GM06990 (cell line): ENCODE measurements around the gene SAP30.

Source experiments
- DNase-seq: peaks from one replicate; pipeline ENCODE4 v3.0.0-alpha.2; 2011; ENCODE audit not compliant: insufficient read length; ENCODE audit errors: extremely low read depth
- H3K27me3 ChIP-seq: replicated peaks from 2 replicates; pipeline ENCODE4 v1.6.0; 2011; ENCODE audit warnings: low read length; ENCODE audit not compliant: control insufficient read depth, insufficient read depth
- H3K36me3 ChIP-seq: 2 replicates; pipeline ENCODE4 v1.5.1; 2011; ENCODE audit warnings: low read length; ENCODE audit not compliant: control insufficient read depth, insufficient read depth
- H3K4me3 ChIP-seq: replicated peaks from 2 replicates; pipeline ENCODE4 v1.5.1; 2011; ENCODE audit warnings: low read depth, mild to moderate bottlenecking, control low read depth, low read length
- TF ChIP-seq, protein P1 (sequence below): IDR thresholded peaks from 2 replicates; pipeline ENCODE4 v1.5.1; 2011; ENCODE audit warnings: low read length, control low read depth, mild to moderate bottlenecking, inconsistent platforms; ENCODE audit not compliant: insufficient read depth, poor library complexity, severe bottlenecking

SAP30 gene

DNA sequence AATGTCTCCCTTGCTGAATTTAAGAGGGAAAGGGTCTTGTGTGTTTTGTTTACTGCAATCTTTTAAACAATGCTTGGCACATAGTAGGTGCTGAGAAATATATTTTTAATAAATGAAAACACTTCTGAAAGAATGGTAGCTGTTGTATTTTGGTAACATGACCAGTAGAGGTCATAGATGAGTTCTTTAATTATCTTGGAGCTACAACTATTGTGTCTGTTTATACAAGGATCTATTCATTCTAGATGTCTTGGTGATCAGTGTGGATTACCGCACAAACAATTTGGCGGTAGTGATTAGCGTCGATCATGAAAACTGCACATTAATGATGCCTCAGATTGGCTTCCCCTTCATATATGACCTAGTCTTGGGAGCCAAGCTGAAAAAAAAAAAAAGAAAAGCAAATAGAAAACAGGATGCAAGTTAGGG is 49.6 kb downstream of the SAP30 start:
- H3K4me3 ChIP-seq = no peak overlapping the region
- H3K27me3 ChIP-seq = no peaks in the 10 kb centered on the region
- TF ChIP-seq, protein P1, sequence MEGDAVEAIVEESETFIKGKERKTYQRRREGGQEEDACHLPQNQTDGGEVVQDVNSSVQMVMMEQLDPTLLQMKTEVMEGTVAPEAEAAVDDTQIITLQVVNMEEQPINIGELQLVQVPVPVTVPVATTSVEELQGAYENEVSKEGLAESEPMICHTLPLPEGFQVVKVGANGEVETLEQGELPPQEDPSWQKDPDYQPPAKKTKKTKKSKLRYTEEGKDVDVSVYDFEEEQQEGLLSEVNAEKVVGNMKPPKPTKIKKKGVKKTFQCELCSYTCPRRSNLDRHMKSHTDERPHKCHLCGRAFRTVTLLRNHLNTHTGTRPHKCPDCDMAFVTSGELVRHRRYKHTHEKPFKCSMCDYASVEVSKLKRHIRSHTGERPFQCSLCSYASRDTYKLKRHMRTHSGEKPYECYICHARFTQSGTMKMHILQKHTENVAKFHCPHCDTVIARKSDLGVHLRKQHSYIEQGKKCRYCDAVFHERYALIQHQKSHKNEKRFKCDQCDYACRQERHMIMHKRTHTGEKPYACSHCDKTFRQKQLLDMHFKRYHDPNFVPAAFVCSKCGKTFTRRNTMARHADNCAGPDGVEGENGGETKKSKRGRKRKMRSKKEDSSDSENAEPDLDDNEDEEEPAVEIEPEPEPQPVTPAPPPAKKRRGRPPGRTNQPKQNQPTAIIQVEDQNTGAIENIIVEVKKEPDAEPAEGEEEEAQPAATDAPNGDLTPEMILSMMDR = peak; percentile 40
- H3K36me3 ChIP-seq = no peaks in the 10 kb centered on the region
- no peak for DNase-seq

DNA sequence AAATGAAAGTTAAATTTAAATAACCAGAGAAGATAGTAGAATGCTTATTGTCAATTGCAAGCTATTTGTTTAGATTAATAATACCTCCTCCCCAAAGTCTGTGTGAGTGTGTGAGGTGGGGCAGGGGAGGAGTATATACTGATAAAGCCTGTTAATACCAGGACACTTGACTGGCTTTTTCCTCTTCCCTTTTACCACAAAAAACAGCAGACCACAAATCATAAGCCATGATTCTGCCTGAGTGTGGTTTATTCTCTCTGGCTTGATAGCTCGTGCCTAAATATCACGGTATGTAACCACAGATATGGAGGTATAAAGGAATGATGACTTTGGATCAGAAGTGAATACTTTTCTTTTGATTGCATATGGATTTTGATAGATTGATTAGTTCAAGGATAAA is 50.0 kb downstream of the SAP30 start:
- Histone ChIP-seq H3K27me3 (no peaks in the 10 kb centered on the region), H3K4me3 (no peak overlapping the region), H3K36me3 (no peaks in the 10 kb centered on the region)
- DNase-seq = no peak
- TF ChIP-seq, protein P1 = no peak

DNA sequence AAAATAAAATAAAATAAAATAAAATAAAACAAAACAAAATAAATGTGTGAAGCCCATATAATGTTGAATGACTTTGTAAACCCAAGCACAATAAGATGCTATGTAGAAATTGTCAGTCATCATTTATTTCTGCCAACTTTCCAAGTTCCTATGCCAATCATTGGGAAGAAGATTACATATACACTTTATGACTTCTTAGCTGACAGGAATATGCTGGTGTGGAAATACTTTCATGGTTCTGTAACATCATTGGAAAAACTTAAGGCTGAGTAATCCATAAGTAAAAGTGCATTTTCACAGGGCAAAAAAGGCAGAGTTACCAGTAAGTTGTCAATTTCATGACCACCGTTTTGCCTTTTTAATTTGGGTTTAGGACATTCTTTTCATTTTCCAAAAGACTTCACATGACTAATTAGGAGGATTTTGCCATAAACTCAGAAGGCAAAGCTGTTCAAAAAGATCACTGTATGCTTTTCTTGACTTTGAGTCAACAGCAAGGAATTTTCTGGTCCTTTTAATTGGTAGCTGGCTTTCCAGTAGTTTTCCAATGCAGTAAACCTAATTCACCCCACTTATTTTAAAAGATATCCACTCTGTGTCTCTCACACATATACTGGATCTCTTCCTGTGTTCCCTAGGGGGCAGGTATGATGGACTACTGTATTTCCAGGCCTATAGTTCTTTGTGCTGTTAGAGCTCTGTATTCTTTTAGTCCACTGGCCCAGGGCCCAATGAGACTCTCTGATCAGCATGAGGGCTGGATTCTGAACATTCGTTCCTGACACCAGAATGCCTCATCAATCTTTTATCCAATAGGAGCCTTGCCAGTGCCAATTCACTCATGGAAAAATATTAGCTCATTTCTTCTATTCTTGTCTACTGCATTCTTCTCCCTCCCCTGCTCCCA is 54.4 kb downstream of the SAP30 start:
- Histone ChIP-seq H3K4me3 (no peak overlapping the region), H3K36me3 (no peaks in the 10 kb centered on the region), H3K27me3 (no peaks in the 10 kb centered on the region)
- DNase-seq = no peak
- TF ChIP-seq, protein P1 = no peak

DNA sequence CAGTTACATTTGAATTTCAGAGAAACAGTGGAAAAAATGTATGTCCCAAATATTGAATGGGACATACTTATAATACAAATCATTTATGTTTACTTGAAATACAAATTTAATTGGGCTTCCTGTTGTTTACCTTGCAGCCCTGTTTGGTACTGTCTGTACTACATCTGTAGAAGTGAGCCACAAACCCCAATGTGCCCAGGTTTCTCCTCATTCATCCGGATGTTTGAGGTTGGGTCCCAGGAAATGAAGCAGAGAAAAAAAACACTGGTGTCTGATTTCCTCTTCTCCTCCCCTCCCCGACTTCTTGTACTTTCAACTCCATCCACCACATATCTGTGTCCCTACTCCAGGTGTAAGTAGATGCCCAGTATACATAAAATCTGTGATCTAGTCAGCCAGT is 55.3 kb downstream of the SAP30 start:
- no peaks in the 10 kb centered on the region for H3K36me3 ChIP-seq
- no peak for DNase-seq
- H3K4me3 ChIP-seq = no peak overlapping the region
- H3K27me3 ChIP-seq = no peaks in the 10 kb centered on the region
- TF ChIP-seq, protein P1 = no peak
